ENCODE results near the gene TTLL12. TPM values are rescaled to one million over a fixed set of nuclear protein-coding genes. Genes with fewer than 3 reads are reported as not detected.

TTLL12 gene
- total RNA-seq, 4 donors from 2014 or later, result 31.5 to 39.0 (median 34.4) TPM

DNA sequence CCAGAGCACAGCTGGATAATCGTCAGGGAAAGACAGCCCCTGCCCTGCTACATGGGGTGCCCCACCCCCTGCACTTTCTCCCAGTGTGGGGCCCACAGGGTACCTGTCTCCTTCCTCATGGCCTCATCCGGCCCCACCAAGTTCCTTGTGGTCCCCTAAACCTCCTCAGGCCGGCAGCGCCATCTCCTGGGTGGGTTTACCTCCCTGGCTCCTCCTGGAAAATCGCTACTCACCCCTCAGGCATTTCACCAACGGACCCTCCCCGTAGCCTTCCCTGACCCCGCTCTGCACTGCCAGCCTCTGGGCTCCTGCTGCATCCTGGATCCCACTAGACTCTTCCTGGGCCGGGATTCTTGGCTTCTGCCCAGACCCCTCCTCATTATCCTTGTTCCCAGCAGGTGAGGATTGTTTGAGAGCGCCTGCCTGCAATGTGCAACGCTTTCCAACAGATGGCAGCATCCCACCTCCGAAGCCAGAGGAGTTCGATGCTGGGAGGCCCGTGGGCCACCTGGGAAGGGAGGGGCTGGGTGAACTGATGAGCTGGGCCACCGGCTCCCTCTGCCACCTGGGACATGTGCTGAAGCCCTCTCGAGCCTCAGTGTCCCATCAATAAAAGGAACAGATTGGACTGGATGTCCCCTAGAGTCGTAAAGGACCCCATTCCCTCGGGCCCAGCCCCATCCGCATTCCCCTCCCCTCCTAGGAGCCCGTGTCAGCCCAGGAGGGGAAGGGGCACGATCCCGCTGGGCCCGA lies 44.2 kb upstream of the TTLL12 start:
- DNase-seq (ENCODE audit: low spot score), result peak; percentile 31
- TF ChIP-seq, protein P1, sequence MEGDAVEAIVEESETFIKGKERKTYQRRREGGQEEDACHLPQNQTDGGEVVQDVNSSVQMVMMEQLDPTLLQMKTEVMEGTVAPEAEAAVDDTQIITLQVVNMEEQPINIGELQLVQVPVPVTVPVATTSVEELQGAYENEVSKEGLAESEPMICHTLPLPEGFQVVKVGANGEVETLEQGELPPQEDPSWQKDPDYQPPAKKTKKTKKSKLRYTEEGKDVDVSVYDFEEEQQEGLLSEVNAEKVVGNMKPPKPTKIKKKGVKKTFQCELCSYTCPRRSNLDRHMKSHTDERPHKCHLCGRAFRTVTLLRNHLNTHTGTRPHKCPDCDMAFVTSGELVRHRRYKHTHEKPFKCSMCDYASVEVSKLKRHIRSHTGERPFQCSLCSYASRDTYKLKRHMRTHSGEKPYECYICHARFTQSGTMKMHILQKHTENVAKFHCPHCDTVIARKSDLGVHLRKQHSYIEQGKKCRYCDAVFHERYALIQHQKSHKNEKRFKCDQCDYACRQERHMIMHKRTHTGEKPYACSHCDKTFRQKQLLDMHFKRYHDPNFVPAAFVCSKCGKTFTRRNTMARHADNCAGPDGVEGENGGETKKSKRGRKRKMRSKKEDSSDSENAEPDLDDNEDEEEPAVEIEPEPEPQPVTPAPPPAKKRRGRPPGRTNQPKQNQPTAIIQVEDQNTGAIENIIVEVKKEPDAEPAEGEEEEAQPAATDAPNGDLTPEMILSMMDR (IDR thresholded peaks at IDR 0.05), result peak in 1 of 3 donors; percentile 63
- peak; percentile 51 for ATAC-seq (ENCODE audit: low FRiP score)

DNA sequence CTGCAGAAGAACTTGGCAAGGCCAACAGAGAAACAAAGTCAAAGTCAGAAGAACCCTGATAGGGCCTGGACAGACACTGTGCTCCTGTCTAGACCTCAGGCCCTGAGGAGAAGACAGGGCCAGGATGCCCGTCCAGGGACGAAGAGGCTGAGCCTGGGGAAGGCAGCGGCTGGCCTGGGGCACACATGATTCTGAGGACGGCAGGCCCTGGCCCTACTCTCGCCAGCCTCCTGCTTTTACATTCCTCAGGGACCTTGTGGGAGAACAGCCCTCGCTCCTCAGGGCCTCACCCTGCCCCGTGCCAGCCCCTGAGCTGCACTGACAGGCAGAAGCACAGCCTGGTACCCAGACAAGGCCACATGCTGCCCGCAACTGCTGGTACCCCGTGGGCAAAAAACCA lies 43.6 kb upstream of the TTLL12 start:
- no peak for ATAC-seq (ENCODE audit: low FRiP score)
- no peak for DNase-seq (ENCODE audit: low spot score)
- TF ChIP-seq, protein P1 (IDR thresholded peaks at IDR 0.05), result no peak

DNA sequence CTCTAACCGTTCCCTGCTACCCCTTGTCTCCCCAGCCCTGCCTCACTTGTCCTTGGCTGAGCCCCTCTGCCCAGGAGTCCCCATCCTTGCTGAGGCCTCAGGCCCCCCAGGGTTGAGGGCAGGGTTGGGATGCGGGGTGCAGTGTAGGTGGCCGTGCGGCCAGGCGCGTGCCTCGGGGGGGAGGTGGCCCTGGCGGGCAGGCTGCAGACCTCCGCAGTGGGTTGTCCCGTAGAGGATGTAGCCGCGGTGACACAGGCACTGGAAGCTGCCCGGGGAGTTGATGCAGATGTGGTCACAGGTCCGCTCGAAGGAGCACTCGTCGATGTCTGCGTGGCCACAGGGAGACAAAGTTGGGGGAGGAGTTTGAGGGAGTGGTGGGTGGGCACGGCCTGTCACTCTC lies 41.9 kb upstream of the TTLL12 start:
- no peak for DNase-seq (ENCODE audit: low spot score)
- TF ChIP-seq, protein P1 (IDR thresholded peaks at IDR 0.05), result no peak
- ATAC-seq (ENCODE audit: low FRiP score), result no peak

DNA sequence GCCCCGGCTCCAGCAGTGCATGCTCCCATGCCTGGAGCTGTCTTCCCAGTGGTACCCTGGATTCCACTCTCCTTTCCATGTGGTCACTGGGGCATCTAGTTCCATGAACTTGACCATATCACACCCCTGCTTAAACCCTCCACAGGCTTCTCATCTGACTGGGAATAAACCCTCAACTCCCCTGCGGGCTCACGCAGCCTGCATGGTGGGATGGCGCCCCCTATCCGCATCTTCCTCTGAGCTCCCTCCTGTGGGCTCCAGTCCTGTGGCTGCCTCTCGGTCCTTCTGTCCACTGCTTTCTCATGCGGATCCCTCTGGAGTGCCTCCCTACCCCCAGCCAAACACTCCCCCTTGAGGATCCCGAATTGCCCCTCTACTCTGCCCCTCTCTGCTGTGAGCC lies 41.4 kb upstream of the TTLL12 start:
- TF ChIP-seq, protein P1 (IDR thresholded peaks at IDR 0.05), result no peak
- DNase-seq (ENCODE audit: low spot score), result no peak
- no peak for ATAC-seq (ENCODE audit: low FRiP score)

DNA sequence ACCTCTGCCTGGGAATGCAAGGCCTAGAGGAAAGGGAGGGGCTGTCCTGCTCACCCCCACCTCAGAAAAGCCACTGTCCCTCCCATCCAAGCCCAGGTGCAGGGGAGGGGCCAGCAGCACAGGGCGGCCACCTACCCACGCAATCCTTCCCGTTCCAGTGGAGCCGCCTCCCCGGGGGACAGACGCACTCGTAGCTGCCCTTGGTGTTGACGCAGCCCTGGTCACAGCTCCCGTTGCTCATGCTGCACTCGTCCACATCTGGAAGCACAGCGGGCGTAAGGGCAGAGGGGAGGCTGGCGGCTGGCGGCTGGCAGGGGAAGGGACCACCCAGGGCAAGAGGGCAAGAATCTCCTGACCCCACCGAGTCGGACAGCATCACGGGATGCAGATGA lies 40.3 kb upstream of the TTLL12 start:
- TF ChIP-seq, protein P1 (IDR thresholded peaks at IDR 0.05), result no peak
- ATAC-seq (ENCODE audit: low FRiP score) (no peak), DNase-seq (ENCODE audit: low spot score) (no peak)

DNA sequence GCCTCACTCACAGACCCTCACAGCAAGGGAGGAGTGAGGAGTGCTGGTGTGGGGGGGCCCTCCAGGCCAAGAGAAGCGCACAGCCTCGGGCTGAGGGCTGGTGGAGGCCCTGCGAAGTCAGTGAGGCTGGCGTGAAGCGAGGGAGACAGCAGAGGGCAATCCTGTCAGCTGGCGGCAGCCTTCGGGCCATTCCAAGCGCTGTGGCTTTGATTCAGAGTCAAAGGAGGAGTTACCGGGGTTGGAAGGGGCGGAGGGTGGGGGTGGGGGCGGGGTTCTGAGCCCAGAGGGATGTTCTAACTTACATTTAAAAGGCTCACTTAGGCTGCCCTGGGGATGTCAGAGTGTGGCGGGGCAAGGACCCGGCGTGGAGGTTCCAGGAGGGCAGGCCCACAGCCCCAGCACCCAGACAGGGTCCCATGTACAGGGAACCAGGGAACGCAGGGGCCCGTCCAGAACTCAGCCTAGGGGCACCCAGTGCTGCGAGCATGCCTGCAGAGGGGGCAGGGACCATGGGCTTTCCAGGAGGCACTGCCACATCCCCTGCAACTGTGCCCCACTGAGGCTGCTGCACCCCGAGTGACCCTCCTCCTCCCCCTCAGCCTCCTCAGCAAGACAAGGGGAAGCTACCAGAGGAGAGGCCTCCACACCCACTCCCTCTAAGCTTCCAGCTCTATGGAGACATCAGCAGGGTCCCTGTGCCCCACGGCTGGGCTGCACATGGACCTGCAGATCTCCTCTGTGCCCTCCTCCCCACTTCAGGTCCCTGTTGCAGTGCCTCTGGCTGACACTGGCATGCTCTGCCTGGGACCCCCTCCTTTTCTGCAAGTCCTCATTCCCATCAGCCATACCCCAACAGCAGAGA lies 39.7 kb upstream of the TTLL12 start:
- no peak for ATAC-seq (ENCODE audit: low FRiP score)
- TF ChIP-seq, protein P1 (IDR thresholded peaks at IDR 0.05), result no peak
- DNase-seq (ENCODE audit: low spot score), result no peak

Data from omental fat pad (tissue), 4 donors.